Smooth muscle cell (in vitro differentiated cells): Measurements from ENCODE around the gene HBG2. TPM values are rescaled to one million over a fixed set of nuclear protein-coding genes. Genes with fewer than 3 reads are reported as not detected.

Source experiments
- DNase-seq: peaks from one replicate; lab custom pipeline; 2025; ENCODE audit not compliant: unreplicated experiment; lab: John Stamatoyannopoulos, UW
- H2AFZ ChIP-seq: fragments of 200-600 bp; sonication (generic); 2 replicates; pipeline ENCODE4 v1.6.0; 2016; ENCODE audit warnings: antibody characterized with exemption, low read depth, mild to moderate bottlenecking
- H3F3A ChIP-seq: fragments of 200-600 bp; sonication (generic); 2 replicates; pipeline ENCODE4 v1.6.0; 2017; ENCODE audit warnings: antibody characterized with exemption, low read depth
- H3K27ac ChIP-seq: fragments of 200-600 bp; sonication (generic); 2 replicates; pipeline ENCODE4 v1.5.1; 2016; ENCODE audit warnings: low read depth, mild to moderate bottlenecking
- H3K27me3 ChIP-seq: fragments of 200-600 bp; sonication (generic); 2 replicates; pipeline ENCODE4 v1.6.1; 2016; ENCODE audit warnings: low read depth, mild to moderate bottlenecking
- H3K36me3 ChIP-seq: fragments of 200-600 bp; sonication (generic); 2 replicates; pipeline ENCODE4 v1.5.1; 2016; ENCODE audit warnings: low read depth
- H3K4me1 ChIP-seq: fragments of 200-600 bp; sonication (generic); 2 replicates; pipeline ENCODE4 v1.5.1; 2016; ENCODE audit warnings: low read depth
- H3K4me2 ChIP-seq: fragments of 200-600 bp; sonication (generic); 2 replicates; pipeline ENCODE4 v1.6.0; 2016; ENCODE audit warnings: mild to moderate bottlenecking
- H3K4me3 ChIP-seq: fragments of 200-600 bp; sonication (generic); 2 replicates; pipeline ENCODE4 v1.5.1; 2016; ENCODE audit warnings: mild to moderate bottlenecking
- H3K79me2 ChIP-seq: fragments of 200-600 bp; sonication (generic); 2 replicates; pipeline ENCODE4 v1.6.0; 2016; ENCODE audit warnings: low read depth, mild to moderate bottlenecking
- H3K9ac ChIP-seq: fragments of 200-600 bp; sonication (generic); 2 replicates; pipeline ENCODE4 v1.6.0; 2016; ENCODE audit warnings: low read depth
- H3K9me3 ChIP-seq: fragments of 200-600 bp; sonication (generic); replicated peaks from 2 replicates; pipeline ENCODE4 v1.5.1; 2016; ENCODE audit warnings: low read depth
- H4K20me1 ChIP-seq: fragments of 200-600 bp; sonication (generic); 2 replicates; pipeline ENCODE4 v1.6.0; 2016; ENCODE audit warnings: low read depth
- WGBS: methylation state at CpG from one replicate; pipeline ENCODE4 v1.1.7; 2016; ENCODE audit warnings: low lambda C conversion rate; 5-methylcytosine and 5-hydroxymethylcytosine counted together
- polyA plus RNA-seq: library from polyadenylated mRNA; unstranded; fragments of >200 nt; fragmentation: Nextera tagmentation; extraction: Ambion mirVana; gene quantifications from 2 replicates; pipeline ENCODE4 v1.2.1, GENCODE V29; 2016
- total RNA-seq: library from RNA; depleted of rRNA; stranded (reverse); fragments of >200 nt; gene quantifications from 2 replicates; pipeline ENCODE4 v1.2.3, GENCODE V29; 2014
- TF ChIP-seq, protein P1 (sequence below): fragments of 200-600 bp; sonication (generic); IDR thresholded peaks from 2 replicates; pipeline ENCODE4 v1.5.1; 2017; ENCODE audit warnings: borderline replicate concordance, mild to moderate bottlenecking, antibody characterized with exemption; ENCODE audit not compliant: insufficient read depth, poor library complexity, severe bottlenecking

HBG2 gene
- total and polyA plus RNA-seq, 2 experiments from 2014 or later, result not detected

- Histone ChIP-seq H3F3A (no peaks in the 10 kb centered on the region), H3K9me3 (no peaks in the 10 kb centered on the region), H3K4me1 (no peaks in the 10 kb centered on the region), H3K36me3 (no peaks in the 10 kb centered on the region), H4K20me1 (no peaks in the 10 kb centered on the region), H3K27me3 (no peaks in the 10 kb centered on the region), H3K79me2 (no peaks in the 10 kb centered on the region), H2AFZ (no peak overlapping the region), H3K27ac (no peak overlapping the region), H3K4me3 (no peak overlapping the region), H3K4me2 (no peak overlapping the region), H3K9ac (no peak overlapping the region)
- TF ChIP-seq, protein P1, sequence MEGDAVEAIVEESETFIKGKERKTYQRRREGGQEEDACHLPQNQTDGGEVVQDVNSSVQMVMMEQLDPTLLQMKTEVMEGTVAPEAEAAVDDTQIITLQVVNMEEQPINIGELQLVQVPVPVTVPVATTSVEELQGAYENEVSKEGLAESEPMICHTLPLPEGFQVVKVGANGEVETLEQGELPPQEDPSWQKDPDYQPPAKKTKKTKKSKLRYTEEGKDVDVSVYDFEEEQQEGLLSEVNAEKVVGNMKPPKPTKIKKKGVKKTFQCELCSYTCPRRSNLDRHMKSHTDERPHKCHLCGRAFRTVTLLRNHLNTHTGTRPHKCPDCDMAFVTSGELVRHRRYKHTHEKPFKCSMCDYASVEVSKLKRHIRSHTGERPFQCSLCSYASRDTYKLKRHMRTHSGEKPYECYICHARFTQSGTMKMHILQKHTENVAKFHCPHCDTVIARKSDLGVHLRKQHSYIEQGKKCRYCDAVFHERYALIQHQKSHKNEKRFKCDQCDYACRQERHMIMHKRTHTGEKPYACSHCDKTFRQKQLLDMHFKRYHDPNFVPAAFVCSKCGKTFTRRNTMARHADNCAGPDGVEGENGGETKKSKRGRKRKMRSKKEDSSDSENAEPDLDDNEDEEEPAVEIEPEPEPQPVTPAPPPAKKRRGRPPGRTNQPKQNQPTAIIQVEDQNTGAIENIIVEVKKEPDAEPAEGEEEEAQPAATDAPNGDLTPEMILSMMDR, result no peak
- 56% methylated on average over 2 of the region's 2 CpGs for WGBS
- DNase-seq, result no peak
Measured at GRCh38 chr11:5240458-5240857, 14.1 kb downstream of the HBG2 start.

- WGBS, result 92% methylated on average over 1 of the region's 1 CpG
- DNase-seq, result no peak
Measured at GRCh38 chr11:5240056-5240455, 14.5 kb downstream of the HBG2 start.

DNA sequence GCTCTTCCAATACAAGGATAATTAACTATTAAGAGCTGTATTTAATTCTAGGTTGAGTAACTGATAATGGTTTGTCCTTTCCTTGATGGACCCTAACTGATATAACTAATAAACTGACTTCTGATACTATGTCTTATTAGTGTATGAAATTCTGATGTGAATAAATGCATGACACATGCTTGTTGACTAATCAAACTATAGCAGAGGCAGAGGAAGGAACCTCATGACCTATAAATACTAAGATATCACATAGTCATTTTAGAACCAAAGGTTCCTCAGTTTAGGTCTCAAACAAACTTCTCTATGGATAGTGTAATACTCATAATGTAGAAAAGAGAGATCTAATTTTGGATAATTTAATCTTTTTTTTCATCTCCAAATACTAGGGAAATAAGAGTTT is 15.5 kb downstream of the HBG2 start:
- Histone ChIP-seq H3K4me1 (no peaks in the 10 kb centered on the region), H3K9ac (no peak overlapping the region), H2AFZ (no peak overlapping the region), H3K79me2 (no peaks in the 10 kb centered on the region), H3K4me3 (no peak overlapping the region), H3K9me3 (no peaks in the 10 kb centered on the region), H3K27ac (no peak overlapping the region), H3K36me3 (no peaks in the 10 kb centered on the region), H3K4me2 (no peak overlapping the region), H4K20me1 (no peaks in the 10 kb centered on the region), H3K27me3 (no peaks in the 10 kb centered on the region), H3F3A (no peaks in the 10 kb centered on the region)
- TF ChIP-seq, protein P1, result no peak
- no peak for DNase-seq

More at GRCh38 chr11:5240056-5240455, 14.5 kb downstream of the HBG2 start:
- H3K79me2 ChIP-seq, result no peaks in the 10 kb centered on the region
- H4K20me1 ChIP-seq, result no peaks in the 10 kb centered on the region
- H3K9me3 ChIP-seq, result no peaks in the 10 kb centered on the region
- no peak overlapping the region for H3K9ac ChIP-seq
- H3K4me3 ChIP-seq, result no peak overlapping the region
- H3K36me3 ChIP-seq, result no peaks in the 10 kb centered on the region
- TF ChIP-seq, protein P1, result no peak
- H2AFZ ChIP-seq, result no peak overlapping the region
- H3K27me3 ChIP-seq, result no peaks in the 10 kb centered on the region
- no peak overlapping the region for H3K4me2 ChIP-seq
- no peak overlapping the region for H3K27ac ChIP-seq
- H3K4me1 ChIP-seq, result no peaks in the 10 kb centered on the region
- H3F3A ChIP-seq, result no peaks in the 10 kb centered on the region

DNA sequence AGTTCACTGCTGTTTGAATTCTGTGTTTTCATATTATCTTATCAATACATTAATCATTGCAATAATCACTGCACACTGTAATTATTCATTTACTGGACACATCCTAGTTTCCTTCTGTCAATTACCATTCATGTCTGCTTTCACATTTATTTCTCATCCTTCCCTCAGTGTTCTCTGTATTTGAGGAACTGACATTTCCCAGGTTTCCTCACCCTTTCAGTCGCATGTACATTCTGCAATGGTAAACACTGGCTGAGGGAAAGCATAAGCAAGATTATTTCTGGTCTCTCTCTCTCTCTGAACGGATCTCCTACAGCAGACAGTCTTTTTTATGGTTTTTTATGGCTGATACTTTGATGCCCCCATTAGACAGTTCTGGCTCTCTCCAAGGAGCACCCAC is 16.1 kb downstream of the HBG2 start:
- Histone ChIP-seq H3K4me3 (no peak overlapping the region), H3K4me2 (no peak overlapping the region), H3K36me3 (no peaks in the 10 kb centered on the region), H3K9me3 (no peaks in the 10 kb centered on the region), H3K27me3 (no peaks in the 10 kb centered on the region), H3K79me2 (no peaks in the 10 kb centered on the region), H3K27ac (no peak overlapping the region), H2AFZ (no peak overlapping the region), H3K9ac (no peak overlapping the region), H4K20me1 (no peaks in the 10 kb centered on the region), H3K4me1 (no peaks in the 10 kb centered on the region), H3F3A (no peaks in the 10 kb centered on the region)
- TF ChIP-seq, protein P1, result no peak
- no peak for DNase-seq
- 84% methylated on average over 2 of the region's 2 CpGs for WGBS
